HUES6 (cell line): Measurements from ENCODE around the gene GAN.

Source experiments
- H3K27ac ChIP-seq: 2 replicates; pipeline ENCODE4 v1.7.0; 2013; ENCODE audit warnings: low read depth, mild to moderate bottlenecking, low read length, inconsistent platforms
- H3K27me3 ChIP-seq: 2 replicates; pipeline ENCODE4 v1.6.1; 2013; ENCODE audit warnings: low read length; ENCODE audit not compliant: control insufficient read depth, insufficient read depth
- H3K36me3 ChIP-seq: 2 replicates; pipeline ENCODE4 v1.6.1; 2013; ENCODE audit warnings: low read length; ENCODE audit not compliant: control insufficient read depth, insufficient read depth
- H3K4me1 ChIP-seq: 2 replicates; pipeline ENCODE4 v1.6.1; 2013; ENCODE audit warnings: low read length; ENCODE audit not compliant: control insufficient read depth, insufficient read depth
- H3K4me3 ChIP-seq: 2 replicates; pipeline ENCODE4 v1.5.1; 2013; ENCODE audit warnings: low read depth, low read length
- H3K9ac ChIP-seq: one replicate; pipeline ENCODE4 v1.6.1; 2013; ENCODE audit warnings: mild to moderate bottlenecking, low read length
- H3K9me3 ChIP-seq: 2 replicates; pipeline ENCODE4 v1.6.1; 2013; ENCODE audit warnings: low read depth, low read length; ENCODE audit not compliant: control insufficient read depth, insufficient read depth

The GAN gene

DNA sequence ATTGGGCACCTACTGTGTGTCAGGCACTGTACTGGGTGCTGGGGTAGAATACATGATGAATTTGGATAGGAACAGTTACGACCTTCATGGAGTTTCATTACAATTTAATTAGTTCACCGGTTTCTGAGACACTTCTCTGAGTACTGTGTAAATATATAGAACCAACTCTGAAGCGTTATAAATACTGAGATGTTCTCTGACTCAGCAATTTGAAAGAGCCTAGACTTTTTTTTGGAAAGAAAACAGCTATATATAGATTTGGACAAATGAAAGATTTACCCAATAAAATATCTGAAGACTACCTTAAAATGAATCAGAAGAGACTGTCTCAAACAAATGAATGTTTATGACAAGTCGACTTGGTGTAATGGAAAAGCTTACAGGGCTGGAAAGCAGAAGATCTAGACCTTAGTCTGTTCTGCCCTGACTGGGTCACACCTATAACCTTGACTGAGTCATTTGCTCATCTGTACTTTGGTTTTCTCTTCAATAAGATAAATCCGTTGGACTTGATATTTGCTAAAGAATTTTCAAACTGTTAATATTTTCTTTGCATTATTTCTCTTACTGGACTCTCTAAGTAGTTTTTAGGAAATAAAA, 4.6 kb upstream of the GAN start:
- H3K4me3 ChIP-seq: no peak overlapping the region
- no peaks in the 10 kb centered on the region for H3K9me3 ChIP-seq
- no peaks in the 10 kb centered on the region for H3K27me3 ChIP-seq
- no peak overlapping the region for H3K9ac ChIP-seq
- peaks cover 7% of the 10 kb centered on the region for H3K4me1 ChIP-seq
- H3K27ac ChIP-seq: no peak overlapping the region
- peaks cover 4% of the 10 kb centered on the region; the same call in 1 of the 2 replicates for H3K36me3 ChIP-seq

DNA sequence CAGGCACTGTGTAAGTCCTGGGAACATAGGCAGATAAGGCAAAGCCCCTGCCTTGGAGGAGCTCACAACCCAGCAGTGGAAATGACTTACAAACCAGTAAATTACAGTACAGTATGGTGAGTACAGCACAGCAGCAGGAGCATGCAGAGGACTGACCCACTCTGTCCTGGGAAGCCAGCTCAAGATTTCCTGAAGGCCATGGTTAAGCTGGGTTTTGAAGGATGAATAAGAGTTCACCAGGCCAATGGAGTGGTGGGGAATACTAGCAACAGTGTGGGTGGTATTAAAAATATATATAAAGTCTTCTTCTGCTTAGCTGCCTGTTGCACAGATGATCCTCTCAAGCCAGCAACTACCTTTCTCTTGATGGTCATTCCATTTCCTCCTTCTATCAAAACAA, 3.0 kb upstream of the GAN start:
- Histone ChIP-seq H3K9ac (peak overlapping the region; percentile 18), H3K4me1 (peaks cover 12% of the 10 kb centered on the region), H3K4me3 (no peak overlapping the region), H3K27me3 (peaks cover 5% of the 10 kb centered on the region; the same call in 1 of the 2 replicates), H3K27ac (no peak overlapping the region), H3K9me3 (no peaks in the 10 kb centered on the region), H3K36me3 (peaks cover 4% of the 10 kb centered on the region; the same call in 1 of the 2 replicates)

DNA sequence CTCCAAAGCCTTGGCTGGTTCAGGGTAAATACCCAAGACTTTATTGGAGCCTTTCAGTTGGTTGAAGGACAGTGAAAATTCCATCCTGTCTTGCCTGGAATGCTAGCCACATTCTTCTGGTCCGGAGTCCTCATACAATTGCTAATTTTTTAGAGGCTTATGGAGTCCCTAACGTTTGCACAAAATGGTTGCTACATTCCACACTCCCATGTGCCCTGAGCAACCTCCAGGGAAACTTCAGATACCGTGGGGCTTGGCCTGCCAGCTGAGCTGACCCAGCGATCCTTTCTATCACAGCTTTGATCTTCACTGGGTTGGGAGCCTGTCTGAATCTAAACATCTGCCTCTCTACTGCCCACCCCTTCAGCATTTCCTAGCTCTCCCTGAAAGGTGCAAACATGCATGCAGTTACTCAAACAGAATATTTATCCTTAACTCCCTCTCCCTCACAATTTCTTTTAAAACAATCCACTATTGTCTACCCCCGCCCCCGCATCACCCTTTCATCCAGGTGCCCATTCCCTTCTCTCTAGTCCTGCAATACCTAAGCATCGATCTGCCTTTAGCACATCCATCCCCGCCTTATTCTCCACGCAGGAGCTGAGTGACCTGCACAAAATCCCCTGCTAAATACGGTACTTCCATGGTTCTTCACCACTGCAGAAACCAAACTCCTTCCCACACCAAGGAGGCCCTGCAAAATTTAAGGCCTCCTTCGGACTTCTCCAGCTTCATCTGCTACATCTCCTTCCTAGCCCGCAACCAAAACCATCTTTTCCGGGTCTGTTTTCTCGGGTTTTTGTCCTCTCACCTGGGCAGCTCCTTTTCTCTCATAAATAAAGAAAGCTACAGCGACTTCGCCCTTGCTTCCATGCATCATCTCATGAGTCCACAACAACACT, 810 bp upstream of the GAN start:
- Histone ChIP-seq H3K4me3 (peak overlapping the region; percentile 95), H3K36me3 (peaks cover 4% of the 10 kb centered on the region; the same call in 1 of the 2 replicates), H3K27ac (peak overlapping the region; percentile 77), H3K9me3 (no peaks in the 10 kb centered on the region), H3K27me3 (peaks cover 5% of the 10 kb centered on the region; the same call in 1 of the 2 replicates), H3K4me1 (peaks cover 16% of the 10 kb centered on the region), H3K9ac (peak overlapping the region; percentile 81)

DNA sequence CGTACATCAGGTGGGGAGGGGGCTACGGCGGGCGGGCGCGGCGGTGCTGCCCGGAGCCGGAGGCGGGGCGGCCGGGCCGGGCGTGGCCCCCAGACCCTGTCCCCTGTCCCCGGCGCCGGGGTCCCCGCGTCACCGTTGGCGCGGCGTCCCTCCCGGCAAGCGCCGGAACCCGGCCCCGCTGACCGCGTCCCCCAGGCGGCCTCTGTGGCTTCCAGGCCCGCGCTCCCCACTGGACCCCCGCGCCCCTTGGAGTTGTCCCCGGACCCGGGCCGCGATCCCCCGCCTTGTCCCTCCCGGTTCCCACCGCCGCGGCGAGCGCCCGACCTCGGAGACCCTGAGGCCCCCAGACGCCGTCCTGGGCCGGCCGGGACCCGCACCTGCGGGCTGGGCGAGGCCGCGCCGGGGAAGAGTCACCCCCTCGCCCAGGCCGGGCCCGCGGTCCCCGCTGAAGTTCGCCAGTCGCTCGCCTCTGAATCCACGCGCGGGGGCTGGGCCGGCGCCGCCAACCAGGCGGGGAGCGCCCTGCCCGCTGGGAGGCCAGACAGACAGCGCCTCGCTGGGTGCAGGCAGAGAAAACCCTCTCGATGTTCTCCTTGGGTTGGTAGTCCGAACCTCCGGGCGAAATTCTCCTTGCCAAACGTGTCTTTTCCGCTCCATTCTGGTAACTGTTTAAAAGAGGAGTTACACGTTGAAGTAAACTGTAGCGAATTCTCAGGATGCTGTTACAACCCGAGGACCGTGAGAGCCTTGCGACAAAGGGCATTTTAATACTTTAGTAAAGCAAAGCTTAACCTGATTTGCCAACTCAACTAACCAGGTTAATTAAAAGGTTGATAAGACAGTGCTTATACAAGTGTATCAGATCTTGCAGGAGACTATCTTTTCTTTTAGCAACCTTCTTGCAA, 761 bp downstream of the GAN start:
- Histone ChIP-seq H3K36me3 (peaks cover 4% of the 10 kb centered on the region; the same call in 1 of the 2 replicates), H3K4me3 (peak overlapping the region; percentile 95), H3K9me3 (no peaks in the 10 kb centered on the region), H3K4me1 (peaks cover 16% of the 10 kb centered on the region), H3K27ac (peak overlapping the region; percentile 72), H3K9ac (peak overlapping the region; percentile 81), H3K27me3 (peaks cover 5% of the 10 kb centered on the region; the same call in 1 of the 2 replicates)

DNA sequence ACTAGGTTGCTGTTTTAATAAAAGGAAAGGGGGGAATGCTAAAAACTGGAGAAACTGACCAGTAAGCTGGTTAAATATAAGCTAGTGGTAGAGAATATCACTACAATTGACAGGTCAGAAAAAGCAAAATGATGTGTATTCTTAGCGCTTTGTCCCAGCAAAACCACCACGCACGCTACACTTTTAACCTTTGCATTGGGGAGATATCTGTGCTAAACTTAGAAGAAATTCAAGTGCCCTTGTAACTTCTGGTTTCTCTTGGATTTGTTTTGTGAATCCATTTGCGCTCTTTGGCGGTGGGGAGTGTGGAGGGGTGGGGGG, 1.4 kb downstream of the GAN start:
- peak overlapping the region; percentile 95 for H3K4me3 ChIP-seq
- H3K36me3 ChIP-seq: peaks cover 4% of the 10 kb centered on the region; the same call in 1 of the 2 replicates
- peaks cover 16% of the 10 kb centered on the region for H3K4me1 ChIP-seq
- H3K9me3 ChIP-seq: no peaks in the 10 kb centered on the region
- H3K9ac ChIP-seq: peak overlapping the region; percentile 81
- no peak overlapping the region for H3K27ac ChIP-seq
- H3K27me3 ChIP-seq: peaks cover 5% of the 10 kb centered on the region; the same call in 1 of the 2 replicates

DNA sequence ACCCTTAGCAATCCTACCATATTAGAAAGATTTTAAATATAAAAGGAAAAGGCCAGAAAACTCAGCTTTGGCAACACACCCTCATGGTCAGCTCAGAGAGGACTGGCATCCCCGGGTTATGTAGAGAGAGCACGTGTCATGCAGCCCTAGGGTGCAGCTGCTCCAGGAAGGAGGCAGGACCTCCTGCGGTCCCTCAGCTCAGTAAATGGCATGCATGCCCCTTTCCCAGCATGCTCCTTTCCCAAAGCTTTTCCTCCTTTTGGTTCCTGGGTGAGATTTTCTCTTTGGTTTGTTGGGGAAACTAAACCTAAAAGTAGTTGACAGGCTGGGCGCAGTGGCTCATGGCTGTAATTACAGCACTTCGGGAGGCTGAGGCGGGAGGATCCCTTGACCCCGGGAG, 3.9 kb downstream of the GAN start:
- peaks cover 8% of the 10 kb centered on the region; the same call in 1 of the 2 replicates for H3K4me1 ChIP-seq
- H3K9ac ChIP-seq: no peak overlapping the region
- no peaks in the 10 kb centered on the region for H3K36me3 ChIP-seq
- H3K4me3 ChIP-seq: no peak overlapping the region
- H3K9me3 ChIP-seq: no peaks in the 10 kb centered on the region
- no peak overlapping the region for H3K27ac ChIP-seq
- peaks cover 5% of the 10 kb centered on the region; the same call in 1 of the 2 replicates for H3K27me3 ChIP-seq

- peaks cover 8% of the 10 kb centered on the region; the same call in 1 of the 2 replicates for H3K4me1 ChIP-seq
- H3K27ac ChIP-seq: no peak overlapping the region
- H3K36me3 ChIP-seq: no peaks in the 10 kb centered on the region
- no peak overlapping the region for H3K9ac ChIP-seq
- H3K4me3 ChIP-seq: no peak overlapping the region
- H3K27me3 ChIP-seq: peaks cover 5% of the 10 kb centered on the region; the same call in 1 of the 2 replicates
- H3K9me3 ChIP-seq: no peaks in the 10 kb centered on the region
Measured at GRCh38 chr16:81319221-81319912, 4.6 kb downstream of the GAN start.

DNA sequence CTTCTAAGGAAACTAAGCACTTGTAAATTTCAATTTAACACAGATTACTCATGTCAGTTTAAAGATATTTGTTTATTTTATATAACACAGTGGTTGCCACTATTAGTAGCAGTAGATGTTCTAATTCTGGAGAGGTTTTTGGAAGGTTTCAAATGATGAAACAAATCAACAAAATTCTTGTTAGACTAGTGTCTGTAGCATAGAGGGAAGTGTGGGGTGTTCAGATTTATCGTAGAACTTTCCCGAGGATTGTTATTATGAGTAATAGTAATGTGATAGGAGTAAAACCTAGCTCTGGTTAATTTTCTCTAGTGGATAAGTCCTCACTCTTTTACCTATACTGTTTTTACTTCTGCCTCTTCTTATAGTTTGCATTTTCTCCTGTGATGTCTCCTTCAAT, 6.3 kb downstream of the GAN start:
- Histone ChIP-seq H3K9ac (no peak overlapping the region), H3K4me3 (no peak overlapping the region), H3K4me1 (peaks cover 4% of the 10 kb centered on the region; the same call in 1 of the 2 replicates)

DNA sequence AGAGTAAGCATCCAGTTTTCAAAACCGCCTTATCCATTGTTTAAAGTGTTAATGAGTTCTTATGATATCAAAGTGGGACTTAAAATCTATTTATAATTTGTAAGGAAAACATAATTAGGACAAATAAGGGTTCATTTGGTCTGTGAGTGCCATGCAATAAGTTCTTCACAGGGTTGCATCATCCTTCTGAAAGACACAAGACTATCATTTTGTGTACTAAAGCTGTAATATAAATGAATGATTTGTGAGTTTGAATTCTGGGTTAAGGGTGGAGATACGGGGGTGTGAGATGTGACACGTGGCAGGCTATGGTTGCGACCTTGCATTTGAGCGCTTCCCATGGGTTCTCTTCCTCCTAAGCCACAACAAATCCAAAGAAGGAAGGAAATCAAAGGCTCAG, 6.8 kb downstream of the GAN start:
- Histone ChIP-seq H3K9ac (no peak overlapping the region), H3K9me3 (no peaks in the 10 kb centered on the region), H3K4me1 (peaks cover 3% of the 10 kb centered on the region; the same call in 1 of the 2 replicates), H3K27ac (no peak overlapping the region), H3K27me3 (no peaks in the 10 kb centered on the region), H3K36me3 (no peaks in the 10 kb centered on the region), H3K4me3 (no peak overlapping the region)

More for the DNA sequence above, 6.3 kb downstream of the GAN start:
- H3K9me3 ChIP-seq: no peaks in the 10 kb centered on the region
- no peak overlapping the region for H3K27ac ChIP-seq
- no peaks in the 10 kb centered on the region for H3K36me3 ChIP-seq
- peaks cover under 1% of the 10 kb centered on the region; the same call in 1 of the 2 replicates for H3K27me3 ChIP-seq

- no peak overlapping the region for H3K4me3 ChIP-seq
- no peaks in the 10 kb centered on the region for H3K4me1 ChIP-seq
- H3K27ac ChIP-seq: no peak overlapping the region
- no peaks in the 10 kb centered on the region for H3K9me3 ChIP-seq
- H3K27me3 ChIP-seq: no peaks in the 10 kb centered on the region
- H3K9ac ChIP-seq: no peak overlapping the region
- H3K36me3 ChIP-seq: no peaks in the 10 kb centered on the region
Measured at GRCh38 chr16:81324808-81325207, 10.0 kb downstream of the GAN start.
